CD14-positive monocyte (primary cell): ENCODE data around the gene GSPT1. TPM values are rescaled to one million over a fixed set of nuclear protein-coding genes. Genes with fewer than 3 reads are reported as not detected.
"Not testable (repeated sequence)": the region's sequence is repeated elsewhere in the genome, so short reads cannot be mapped to it uniquely, and the experiment has no call there.

Source experiments
- DNase-seq, 3 donors: peaks; one replicate each; pipeline ENCODE4 v3.0.0-alpha.2; 2011 to 2022
- H2AFZ ChIP-seq: 2 replicates; pipeline ENCODE4 v1.6.0; 2012; ENCODE audit warnings: mild to moderate bottlenecking, low read depth, low read length, inconsistent platforms; ENCODE audit not compliant: insufficient read depth, poor library complexity, severe bottlenecking
- H3K27ac ChIP-seq, 2 donors: 1 replicate in 1 of 2; 2 replicates in 1 of 2; pipeline ENCODE4 v1.5.1; 2012 to 2013; ENCODE audit warnings: low read length in 2 of 2, control low read depth in 1 of 2, inconsistent platforms in 1 of 2, low read depth in 1 of 2, mild to moderate bottlenecking in 1 of 2
- H3K27me3 ChIP-seq, 2 donors: one replicate each; pipeline versions ENCODE4 v1.6.0 to v1.6.1; 2011 to 2013; ENCODE audit warnings: low read length in 2 of 2; ENCODE audit not compliant: control insufficient read depth in 2 of 2, insufficient read depth in 2 of 2
- H3K36me3 ChIP-seq, 2 donors: replicated peaks in 1 of 2; 1 replicate in 1 of 2; 2 replicates in 1 of 2; pipeline versions ENCODE4 v1.5.1 to v1.6.1; 2012 to 2013; ENCODE audit warnings: low read length in 2 of 2, control low read depth in 1 of 2, inconsistent platforms in 1 of 2, mild to moderate bottlenecking in 1 of 2; ENCODE audit not compliant: insufficient read depth in 2 of 2, control insufficient read depth in 1 of 2
- H3K4me1 ChIP-seq, 2 donors: 1 replicate in 1 of 2; 2 replicates in 1 of 2; pipeline versions ENCODE4 v1.5.1 to v1.6.1; 2012 to 2013; ENCODE audit warnings: low read length in 2 of 2, control low read depth in 1 of 2, inconsistent platforms in 1 of 2, mild to moderate bottlenecking in 1 of 2, moderate library complexity in 1 of 2; ENCODE audit not compliant: insufficient read depth in 2 of 2, control insufficient read depth in 1 of 2
- H3K4me2 ChIP-seq: replicated peaks from 2 replicates; pipeline ENCODE3; 2012; ENCODE audit warnings: low read length, moderate library complexity, mild to moderate bottlenecking; ENCODE audit not compliant: poor library complexity, severe bottlenecking; ENCODE audit errors: extremely low read depth
- H3K4me3 ChIP-seq, 3 experiments: fragments of 200-600 bp in 1 of 3; sonication (generic) in 1 of 3; replicated peaks in 1 of 3; 1 replicate in 2 of 3; 2 replicates in 1 of 3; pipeline ENCODE4 v1.5.1; 2011 to 2013; ENCODE audit warnings: low read length in 3 of 3, mild to moderate bottlenecking in 3 of 3, control low read depth in 2 of 3, low read depth in 2 of 3, inconsistent platforms in 1 of 3, moderate library complexity in 1 of 3
- H3K79me2 ChIP-seq: 2 replicates; pipeline ENCODE4 v1.6.0; 2012; ENCODE audit warnings: mild to moderate bottlenecking, control low read depth, inconsistent platforms, low read length, moderate library complexity; ENCODE audit not compliant: insufficient read depth
- H3K9ac ChIP-seq: 2 replicates; pipeline ENCODE4 v1.6.0; 2017; ENCODE audit warnings: low read length, mild to moderate bottlenecking; ENCODE audit not compliant: insufficient read depth, poor library complexity, severe bottlenecking
- H3K9me3 ChIP-seq, 2 donors: replicated peaks in 1 of 2; 1 replicate in 1 of 2; 2 replicates in 1 of 2; pipeline versions ENCODE4 v1.5.1 to v1.6.1; 2012 to 2013; ENCODE audit warnings: low read length in 2 of 2, control low read depth in 1 of 2; ENCODE audit not compliant: control insufficient read depth in 1 of 2, insufficient read depth in 1 of 2
- H4K20me1 ChIP-seq: 2 replicates; pipeline ENCODE4 v1.6.0; 2012; ENCODE audit warnings: mild to moderate bottlenecking, low read length, control low read depth, moderate library complexity; ENCODE audit not compliant: insufficient read depth
- H3K27ac Mint-ChIP-seq, 7 donors: one replicate each; pipeline ENCODE4 v1.8.0; 2020; ENCODE audit warnings: mild to moderate bottlenecking in 7 of 7, mixed read lengths in 7 of 7, moderate library complexity in 6 of 7, inconsistent platforms in 2 of 7
- H3K27me3 Mint-ChIP-seq, 3 donors: one replicate each; pipeline ENCODE4 v1.8.0; 2021 to 2022; ENCODE audit warnings: low read depth in 3 of 3, mild to moderate bottlenecking in 3 of 3, mixed read lengths in 3 of 3, moderate library complexity in 3 of 3, inconsistent platforms in 1 of 3
- H3K36me3 Mint-ChIP-seq, 2 donors: one replicate each; pipeline ENCODE4 v1.8.0; 2020; ENCODE audit warnings: mixed read lengths in 2 of 2, inconsistent platforms in 1 of 2, mild to moderate bottlenecking in 1 of 2
- H3K4me1 Mint-ChIP-seq: one replicate; pipeline ENCODE4 v1.8.0; 2020; ENCODE audit warnings: mild to moderate bottlenecking, mixed read lengths
- H3K4me3 Mint-ChIP-seq, 2 donors: one replicate each; pipeline ENCODE4 v1.8.0; 2020; ENCODE audit warnings: mild to moderate bottlenecking in 2 of 2, mixed read lengths in 2 of 2, moderate library complexity in 1 of 2
- H3K9me3 Mint-ChIP-seq, 7 donors: one replicate each; pipeline ENCODE4 v1.8.0; 2020 to 2022; ENCODE audit warnings: mixed read lengths in 7 of 7, mild to moderate bottlenecking in 6 of 7, moderate library complexity in 6 of 7, inconsistent platforms in 2 of 7
- CTCF ChIP-seq: fragments of 200-600 bp; IDR thresholded peaks from one replicate; pipeline ENCODE4 v1.8.0; 2022; ENCODE audit warnings: antibody characterized with exemption, mild to moderate bottlenecking
- WGBS: methylation state at CpG from one replicate; pipeline ENCODE4 v1.1.5; 2013; ENCODE audit warnings: missing lambda C conversion rate; ENCODE audit not compliant: insufficient coverage; 5-methylcytosine and 5-hydroxymethylcytosine counted together
- intact Hi-C, 2 donors: fragments of 100-400 bp; cut with micrococcal nuclease; formaldehyde crosslinking; loops; one replicate each; pipeline versions ENCODE4 v1.15.0 to v1.15.1; 2023
- polyA plus RNA-seq, 3 donors: library from polyadenylated mRNA; depleted of rRNA in 1 of 3; unstranded in 2 of 3; stranded (reverse) in 1 of 3; fragments of 300-500 nt in 2 of 3; fragments of >200 nt in 1 of 3; fragmentation: Illumina TruSeq in 2 of 3; gene quantifications; 1 replicate in 2 of 3; 2 replicates in 1 of 3; pipeline ENCODE4 v1.2.3, GENCODE V29; 2012 to 2021

The GSPT1 gene
- polyA plus RNA-seq, 3 donors, result 22.4 to 48.3 (median 47.9) TPM

GRCh38 chr16:11824362-11824761, 91.4 kb downstream of the GSPT1 start:
- Histone ChIP-seq H3K9ac (no peak overlapping the region), H3K4me1 (peaks cover 45 to 64% of the 10 kb centered on the region in 2 donors), H2AFZ (no peak overlapping the region), H3K9me3 (no peaks in the 10 kb centered on the region), H3K36me3 (no peaks in the 10 kb centered on the region), H4K20me1 (no peaks in the 10 kb centered on the region), H3K4me3 (peak overlapping the region in 1 of 3 experiments; percentile 30), H3K27ac (peak overlapping the region; percentile 58 to 74), H3K27me3 (no peaks in the 10 kb centered on the region), H3K79me2 (no peaks in the 10 kb centered on the region), H3K4me2 (peak overlapping the region; percentile 44)
- no peak for TF ChIP-seq CTCF
- Mint-ChIP-seq H3K36me3 (peaks cover 0 to 3% of the 10 kb centered on the region in 2 donors), H3K4me1 (peaks cover 39% of the 10 kb centered on the region), H3K9me3 (peaks cover 0 to 5% (median 3%) of the 10 kb centered on the region in 7 donors), H3K4me3 (peak overlapping the region in 1 of 2 donors; percentile 15), H3K27me3 (peaks cover 0 to 4% (median 0%) of the 10 kb centered on the region in 3 donors), H3K27ac (peak overlapping the region; percentile 80 to 92 (median 87))
- WGBS, result no CpG with 5 or more reads among the region's 5 CpGs
- intact Hi-C loops, result no loop called here
- DNase-seq, result peak; percentile 78 to 83 (median 78)

GRCh38 chr16:11823645-11824044, 92.1 kb downstream of the GSPT1 start:
- H3K4me3 ChIP-seq, intact Hi-C loops, H3K79me2 ChIP-seq, H3K27me3 Mint-ChIP-seq, H3K36me3 Mint-ChIP-seq, H4K20me1 ChIP-seq, H3K4me2 ChIP-seq, H3K9me3 ChIP-seq, H3K4me3 Mint-ChIP-seq, H3K9me3 Mint-ChIP-seq, H2AFZ ChIP-seq, H3K27me3 ChIP-seq, H3K36me3 ChIP-seq, H3K9ac ChIP-seq: not testable (repeated sequence)
- Histone ChIP-seq H3K4me1 (peaks cover 48 to 69% of the 10 kb centered on the region in 2 donors), H3K27ac (peak overlapping the region; percentile 58 to 74)
- Mint-ChIP-seq H3K4me1 (peaks cover 44% of the 10 kb centered on the region), H3K27ac (peak overlapping the region; percentile 80 to 92 (median 87))
- WGBS, result no CpG with 5 or more reads among the region's 5 CpGs
- DNase-seq, result peak in 1 of 3 donors; percentile 18
